ENCODE measurements around the gene GCSH.

DNA sequence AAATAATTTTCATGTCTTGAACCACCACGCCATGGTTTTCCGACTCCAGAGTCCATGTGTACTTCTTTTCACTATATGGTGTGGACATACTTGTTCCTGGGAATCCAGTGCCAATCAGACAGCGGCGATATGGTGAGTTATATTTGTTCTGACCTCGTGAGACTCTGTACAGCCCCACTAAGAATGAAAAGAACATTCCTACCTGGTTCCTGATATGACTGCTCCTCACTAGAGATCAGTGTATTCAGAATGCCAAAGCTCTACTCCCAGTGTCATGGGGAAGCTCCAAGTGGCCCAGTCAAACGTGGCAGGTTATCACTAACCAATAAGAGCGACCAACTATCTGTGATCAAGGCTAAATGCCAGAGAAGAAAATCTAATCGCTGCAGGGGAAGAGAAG lies 25.2 kb downstream of the GCSH start:
- no peak for TF ChIP-seq TAF15 (IDR thresholded peaks at IDR 0.05; ENCODE audit: low read depth, low read length, poor library complexity, severe bottlenecking)
- no peak for TF ChIP-seq TEAD2 (CRISPR knock-in tag; IDR thresholded peaks at IDR 0.05)
- TF ChIP-seq, protein P1, sequence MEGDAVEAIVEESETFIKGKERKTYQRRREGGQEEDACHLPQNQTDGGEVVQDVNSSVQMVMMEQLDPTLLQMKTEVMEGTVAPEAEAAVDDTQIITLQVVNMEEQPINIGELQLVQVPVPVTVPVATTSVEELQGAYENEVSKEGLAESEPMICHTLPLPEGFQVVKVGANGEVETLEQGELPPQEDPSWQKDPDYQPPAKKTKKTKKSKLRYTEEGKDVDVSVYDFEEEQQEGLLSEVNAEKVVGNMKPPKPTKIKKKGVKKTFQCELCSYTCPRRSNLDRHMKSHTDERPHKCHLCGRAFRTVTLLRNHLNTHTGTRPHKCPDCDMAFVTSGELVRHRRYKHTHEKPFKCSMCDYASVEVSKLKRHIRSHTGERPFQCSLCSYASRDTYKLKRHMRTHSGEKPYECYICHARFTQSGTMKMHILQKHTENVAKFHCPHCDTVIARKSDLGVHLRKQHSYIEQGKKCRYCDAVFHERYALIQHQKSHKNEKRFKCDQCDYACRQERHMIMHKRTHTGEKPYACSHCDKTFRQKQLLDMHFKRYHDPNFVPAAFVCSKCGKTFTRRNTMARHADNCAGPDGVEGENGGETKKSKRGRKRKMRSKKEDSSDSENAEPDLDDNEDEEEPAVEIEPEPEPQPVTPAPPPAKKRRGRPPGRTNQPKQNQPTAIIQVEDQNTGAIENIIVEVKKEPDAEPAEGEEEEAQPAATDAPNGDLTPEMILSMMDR (CRISPR knock-in tag; IDR thresholded peaks at IDR 0.05): no peak
- TF ChIP-seq, protein P2, sequence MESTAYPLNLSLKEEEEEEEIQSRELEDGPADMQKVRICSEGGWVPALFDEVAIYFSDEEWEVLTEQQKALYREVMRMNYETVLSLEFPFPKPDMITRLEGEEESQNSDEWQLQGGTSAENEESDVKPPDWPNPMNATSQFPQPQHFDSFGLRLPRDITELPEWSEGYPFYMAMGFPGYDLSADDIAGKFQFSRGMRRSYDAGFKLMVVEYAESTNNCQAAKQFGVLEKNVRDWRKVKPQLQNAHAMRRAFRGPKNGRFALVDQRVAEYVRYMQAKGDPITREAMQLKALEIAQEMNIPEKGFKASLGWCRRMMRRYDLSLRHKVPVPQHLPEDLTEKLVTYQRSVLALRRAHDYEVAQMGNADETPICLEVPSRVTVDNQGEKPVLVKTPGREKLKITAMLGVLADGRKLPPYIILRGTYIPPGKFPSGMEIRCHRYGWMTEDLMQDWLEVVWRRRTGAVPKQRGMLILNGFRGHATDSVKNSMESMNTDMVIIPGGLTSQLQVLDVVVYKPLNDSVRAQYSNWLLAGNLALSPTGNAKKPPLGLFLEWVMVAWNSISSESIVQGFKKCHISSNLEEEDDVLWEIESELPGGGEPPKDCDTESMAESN (CRISPR knock-in tag; conservative IDR thresholded peaks at IDR 0.05): no peak
- no peak for TF ChIP-seq GTF3A (CRISPR knock-in tag; conservative IDR thresholded peaks at IDR 0.05)
- TF ChIP-seq, protein P3, sequence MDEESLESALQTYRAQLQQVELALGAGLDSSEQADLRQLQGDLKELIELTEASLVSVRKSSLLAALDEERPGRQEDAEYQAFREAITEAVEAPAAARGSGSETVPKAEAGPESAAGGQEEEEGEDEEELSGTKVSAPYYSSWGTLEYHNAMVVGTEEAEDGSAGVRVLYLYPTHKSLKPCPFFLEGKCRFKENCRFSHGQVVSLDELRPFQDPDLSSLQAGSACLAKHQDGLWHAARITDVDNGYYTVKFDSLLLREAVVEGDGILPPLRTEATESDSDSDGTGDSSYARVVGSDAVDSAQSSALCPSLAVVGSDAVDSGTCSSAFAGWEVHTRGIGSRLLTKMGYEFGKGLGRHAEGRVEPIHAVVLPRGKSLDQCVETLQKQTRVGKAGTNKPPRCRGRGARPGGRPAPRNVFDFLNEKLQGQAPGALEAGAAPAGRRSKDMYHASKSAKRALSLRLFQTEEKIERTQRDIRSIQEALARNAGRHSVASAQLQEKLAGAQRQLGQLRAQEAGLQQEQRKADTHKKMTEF (CRISPR knock-in tag; IDR thresholded peaks at IDR 0.05): no peak
- no peak for TF ChIP-seq MEIS1 (CRISPR knock-in tag; IDR thresholded peaks at IDR 0.05; ENCODE audit: borderline replicate concordance)
